ENCODE data around the gene GLIS2.

GRCh38 chr16:4270091-4270490 lies 45.8 kb upstream of the GLIS2 start:
- TF ChIP-seq EZH2 (IDR thresholded peaks at IDR 0.05), result no peak
- no peak for TF ChIP-seq POLR2AphosphoS5 (IDR thresholded peaks at IDR 0.05; ENCODE audit: borderline replicate concordance, low read depth, low read length)
